Measurements from ENCODE around the gene UNC93B1. TPM values are rescaled to one million over a fixed set of nuclear protein-coding genes. Genes with fewer than 3 reads are reported as not detected.
"Not testable (repeated sequence)": the region's sequence is repeated elsewhere in the genome, so short reads cannot be mapped to it uniquely, and the experiment has no call there.

Gene UNC93B1
- polyA plus RNA-seq, 1 donor = 9.0 TPM

- not testable (repeated sequence) for DNase-seq
Measured at GRCh38 chr11:67993821-67994220, 10.1 kb downstream of the UNC93B1 start.

GRCh38 chr11:67991347-67992121 lies 12.4 kb downstream of the UNC93B1 start:
- DNase-seq = not testable (repeated sequence)

DNA sequence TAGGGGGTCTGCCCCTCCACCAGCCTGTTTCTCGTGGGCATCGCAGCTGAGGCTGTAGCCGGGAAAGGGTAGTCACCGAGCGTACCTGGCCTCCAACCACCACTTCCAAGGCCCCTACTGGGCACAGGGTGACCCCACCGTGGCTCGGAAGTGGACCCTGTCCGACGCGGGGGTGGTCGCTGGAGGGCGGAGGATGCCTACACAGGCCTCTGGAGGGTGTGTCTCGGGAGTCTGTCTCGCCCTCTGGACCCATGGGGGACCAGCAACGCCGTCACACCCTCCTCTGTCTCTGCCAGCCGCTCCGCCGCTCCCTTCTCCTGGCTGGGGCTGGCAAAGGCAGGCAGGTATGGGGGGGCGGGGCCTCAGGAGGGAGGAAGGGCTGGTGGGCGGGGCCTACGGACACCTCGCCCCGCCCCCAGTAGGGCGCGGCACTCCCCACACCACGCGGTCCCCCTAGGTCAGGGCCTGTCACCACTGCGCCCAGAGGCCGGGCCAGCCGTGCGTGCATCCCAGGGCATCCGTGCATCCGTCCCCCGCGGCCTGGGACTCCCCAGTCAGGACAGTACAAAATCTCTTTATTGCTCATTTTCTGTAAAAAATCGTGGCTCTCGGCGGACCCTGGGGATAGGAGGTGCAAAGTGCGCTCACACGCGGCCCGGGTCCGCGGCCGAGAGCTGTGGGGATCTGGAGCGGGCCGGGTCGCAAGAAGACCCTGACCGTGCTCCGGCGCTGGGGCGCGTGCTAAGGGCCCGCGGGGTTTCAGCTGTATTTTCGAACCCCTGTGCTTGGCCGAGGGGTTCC lies 13.2 kb downstream of the UNC93B1 start:
- not testable (repeated sequence) for DNase-seq

GRCh38 chr11:67985302-67985701 lies 18.6 kb downstream of the UNC93B1 start:
- DNase-seq = not testable (repeated sequence)

GRCh38 chr11:67983951-67984350 lies 19.9 kb downstream of the UNC93B1 start:
- DNase-seq = no peak

DNA sequence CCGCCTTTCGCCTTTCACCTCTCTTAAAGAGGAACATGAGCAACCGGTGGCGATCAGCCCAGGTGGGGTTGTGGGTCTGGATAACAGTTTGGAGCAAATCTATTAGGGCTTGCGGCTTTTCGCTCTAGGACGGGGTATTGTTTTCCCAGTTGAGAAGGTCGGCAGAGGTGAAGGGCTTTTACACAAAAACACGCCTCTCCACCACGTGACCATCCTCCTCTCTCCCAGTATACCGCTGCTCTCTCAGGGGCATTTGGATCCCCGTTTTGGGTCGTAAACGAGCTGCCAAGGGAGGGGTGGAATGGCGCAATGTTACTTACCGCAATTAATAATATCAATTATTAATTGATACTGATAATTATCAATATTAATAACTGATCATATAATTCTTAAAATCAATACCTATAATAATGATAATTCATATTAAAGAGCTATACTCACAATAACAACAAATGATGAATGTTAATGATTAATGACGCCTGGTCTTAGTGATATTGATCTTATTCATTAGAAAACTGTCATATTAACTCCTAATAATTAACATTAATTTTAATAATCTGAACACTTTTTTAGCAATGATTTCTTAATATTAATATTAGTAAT lies 21.5 kb downstream of the UNC93B1 start:
- not testable (repeated sequence) for DNase-seq

DNA sequence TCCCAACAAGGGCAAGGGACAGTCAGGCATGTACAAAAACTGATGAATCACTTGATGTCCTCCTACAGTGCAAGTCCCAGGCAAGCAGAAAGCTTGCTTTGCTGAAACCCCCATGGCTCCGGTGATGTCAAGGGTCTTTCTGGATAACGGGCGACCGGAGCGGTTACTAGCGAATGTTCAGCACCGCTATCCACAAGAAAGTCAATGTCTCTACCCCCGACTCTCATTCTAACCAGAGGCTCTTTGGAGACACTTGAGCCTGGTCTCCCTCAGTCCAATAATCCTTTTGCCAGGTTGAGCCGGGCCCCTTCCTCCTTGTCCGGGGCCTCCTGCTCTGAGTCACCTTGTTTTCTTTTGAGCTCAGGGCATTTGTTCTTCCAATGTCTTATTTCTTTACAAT lies 22.7 kb downstream of the UNC93B1 start:
- not testable (repeated sequence) for DNase-seq

DNA sequence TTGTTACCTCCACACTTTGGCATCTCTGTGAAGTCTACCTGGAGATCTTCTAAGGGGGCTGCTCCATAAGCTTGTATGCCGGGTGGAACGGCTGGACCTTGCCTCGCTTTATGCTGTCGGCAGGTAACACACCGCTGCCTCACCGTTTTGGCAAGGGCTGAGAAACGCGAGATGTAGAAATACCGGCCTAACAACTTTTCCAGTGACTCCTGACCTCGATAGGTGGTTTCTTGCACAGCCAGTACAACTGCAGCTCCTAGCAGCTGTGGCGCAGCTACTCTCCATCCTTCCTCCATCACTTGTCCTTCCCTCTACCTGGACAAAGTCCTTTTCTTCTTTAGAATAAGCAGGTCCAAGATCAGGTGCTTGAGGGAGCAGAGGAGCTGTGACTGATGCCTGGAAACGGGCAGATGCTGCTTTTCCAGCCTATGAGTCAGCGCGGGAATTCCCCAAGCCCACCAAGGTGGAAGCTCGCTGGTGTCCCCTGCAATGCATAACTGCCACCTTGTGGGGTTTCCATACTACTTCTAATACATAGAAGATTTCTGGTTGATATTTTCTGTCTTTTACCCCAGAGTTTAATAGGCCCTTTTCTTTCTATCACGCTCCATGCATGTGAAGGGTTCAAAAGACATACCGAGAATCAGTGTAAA lies 25.0 kb downstream of the UNC93B1 start:
- DNase-seq = peak; percentile 46

DNA sequence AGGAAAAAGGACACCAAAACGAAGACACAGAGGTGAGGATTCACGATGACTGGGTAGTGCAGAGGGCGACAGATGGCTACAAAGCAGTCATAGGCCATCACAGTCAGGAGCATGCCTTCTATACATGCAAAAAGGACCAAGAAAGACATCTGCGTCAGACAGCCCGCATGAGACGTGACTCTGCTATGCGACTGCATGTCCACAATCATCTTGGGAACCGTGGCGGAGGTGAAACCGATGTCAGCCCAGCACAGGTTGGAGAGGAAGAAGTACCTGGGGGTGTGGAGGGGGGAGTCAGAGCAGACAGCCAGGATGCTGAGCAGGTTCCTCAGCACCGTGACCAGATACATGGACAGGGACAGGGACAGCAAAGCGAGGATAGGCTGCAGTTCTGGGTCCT lies 29.2 kb downstream of the UNC93B1 start:
- not testable (repeated sequence) for DNase-seq

GRCh38 chr11:67965830-67966348 lies 38.0 kb downstream of the UNC93B1 start:
- DNase-seq = not testable (repeated sequence)

GRCh38 chr11:67964746-67965145 lies 39.2 kb downstream of the UNC93B1 start:
- not testable (repeated sequence) for DNase-seq

- DNase-seq = not testable (repeated sequence)
Measured at GRCh38 chr11:67963879-67964278, 40.0 kb downstream of the UNC93B1 start.

DNA sequence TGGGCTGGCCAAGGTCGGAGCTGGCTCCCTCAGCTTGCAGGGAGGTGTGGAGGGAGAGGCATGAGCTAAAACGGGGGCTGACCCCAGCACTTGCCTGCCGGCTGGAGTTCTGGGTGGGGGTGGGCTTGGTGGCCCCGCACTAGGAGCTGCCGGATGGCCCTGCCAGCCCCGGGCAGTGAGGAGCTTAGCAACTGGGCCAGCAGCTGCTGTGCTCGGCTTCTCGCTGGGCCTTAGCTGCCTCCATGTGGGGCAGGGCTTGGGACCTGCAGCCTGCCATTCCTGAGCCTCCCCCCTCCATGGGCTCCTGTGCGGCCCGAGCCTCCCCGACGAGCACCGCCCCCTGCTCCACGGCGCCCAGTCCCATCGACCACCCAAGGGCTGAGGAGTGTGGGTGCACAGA lies 40.7 kb downstream of the UNC93B1 start:
- DNase-seq = not testable (repeated sequence)

DNA sequence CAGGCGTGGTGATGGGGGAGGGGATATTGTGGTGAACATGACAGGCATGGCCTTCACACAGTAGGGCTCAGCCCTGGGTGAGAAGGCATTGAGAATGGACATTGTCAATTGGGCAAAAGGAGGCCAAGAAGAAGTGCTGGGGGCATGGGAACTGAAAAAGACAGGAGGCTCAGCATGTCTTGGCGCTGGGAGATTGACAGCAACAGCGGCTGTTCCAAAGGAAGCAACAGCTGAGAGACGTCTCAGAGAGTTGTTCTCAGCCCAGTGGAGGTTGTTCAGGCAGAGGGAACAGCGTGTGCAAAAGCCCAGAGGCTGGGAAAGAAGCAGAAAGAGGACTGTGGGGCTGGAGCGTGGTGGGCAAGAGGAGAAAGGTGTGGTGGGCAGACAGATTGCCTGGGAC lies 47.7 kb downstream of the UNC93B1 start:
- DNase-seq = not testable (repeated sequence)

DNA sequence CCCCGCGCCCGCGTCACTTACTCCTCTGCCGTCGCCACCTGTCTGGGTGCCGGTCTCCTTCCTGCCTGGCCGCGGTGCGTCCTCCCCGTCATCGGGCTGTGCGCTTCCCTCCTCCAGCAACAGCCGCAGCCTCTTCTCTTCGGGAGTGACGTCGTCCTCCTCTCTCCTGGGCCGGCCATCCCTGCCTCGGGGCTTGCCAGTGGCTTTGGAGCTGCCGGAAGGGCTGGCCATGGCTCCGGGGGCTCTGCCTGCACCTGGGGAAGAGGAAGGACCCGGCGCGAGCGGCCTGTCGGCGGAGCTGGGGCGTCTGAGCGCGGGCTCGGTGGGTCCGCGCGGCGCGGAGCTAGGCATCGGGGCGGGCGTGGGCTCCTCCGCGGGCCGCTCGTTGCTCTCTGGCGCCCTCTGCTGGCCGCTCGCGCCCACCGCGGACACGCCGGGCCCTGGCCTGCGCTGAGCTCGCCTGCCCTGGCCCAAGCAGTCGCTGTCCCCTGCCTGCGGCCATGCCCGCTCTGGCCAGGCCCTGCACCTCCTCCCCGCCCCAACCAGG lies 48.4 kb downstream of the UNC93B1 start:
- DNase-seq = peak; percentile 54

- DNase-seq = not testable (repeated sequence)
Measured at GRCh38 chr11:67954971-67955370, 48.9 kb downstream of the UNC93B1 start.

GRCh38 chr11:67954251-67954650 lies 49.6 kb downstream of the UNC93B1 start:
- DNase-seq = not testable (repeated sequence)

- DNase-seq = not testable (repeated sequence)
Measured at GRCh38 chr11:67950705-67951104, 53.2 kb downstream of the UNC93B1 start.

DNA sequence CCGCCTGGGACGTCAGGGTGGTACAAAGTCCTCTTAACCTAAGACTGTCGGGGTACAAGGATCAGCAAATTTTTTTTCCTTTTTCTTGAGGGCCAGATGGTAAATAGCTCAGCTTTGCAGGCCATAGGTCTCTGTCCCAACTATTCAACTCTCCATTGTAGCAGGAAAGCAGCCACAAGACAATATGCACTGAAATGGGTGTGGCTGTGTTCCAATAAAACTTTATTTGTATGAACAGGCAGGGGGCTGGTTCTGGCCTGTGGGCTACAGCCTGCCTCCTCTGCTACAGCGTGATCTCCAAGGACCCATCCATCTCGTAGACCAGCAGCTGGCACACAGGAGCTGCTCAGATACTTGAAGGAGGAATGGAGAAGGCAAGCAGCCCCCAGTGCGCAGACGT lies 56.1 kb downstream of the UNC93B1 start:
- not testable (repeated sequence) for DNase-seq

DNA sequence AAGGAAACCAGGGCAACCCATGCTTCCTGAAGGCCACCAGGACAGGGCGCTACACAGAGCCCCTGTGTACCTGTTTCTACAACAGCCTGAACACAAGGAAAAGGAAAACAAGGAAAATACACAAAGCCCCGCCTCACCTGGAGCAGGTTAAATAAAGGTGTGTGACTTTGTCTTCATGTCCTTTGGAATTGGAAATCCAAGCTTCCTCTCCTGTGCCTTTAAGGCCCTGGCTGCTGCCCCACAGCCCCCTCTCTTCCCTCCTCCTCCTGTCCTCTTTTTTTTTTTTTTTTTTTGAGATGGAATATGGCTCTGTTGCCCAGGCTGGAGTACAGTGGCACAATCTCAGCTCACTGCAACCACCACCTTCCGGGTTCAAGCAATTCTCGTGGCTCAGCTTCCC lies 57.5 kb downstream of the UNC93B1 start:
- DNase-seq = not testable (repeated sequence)

DNA sequence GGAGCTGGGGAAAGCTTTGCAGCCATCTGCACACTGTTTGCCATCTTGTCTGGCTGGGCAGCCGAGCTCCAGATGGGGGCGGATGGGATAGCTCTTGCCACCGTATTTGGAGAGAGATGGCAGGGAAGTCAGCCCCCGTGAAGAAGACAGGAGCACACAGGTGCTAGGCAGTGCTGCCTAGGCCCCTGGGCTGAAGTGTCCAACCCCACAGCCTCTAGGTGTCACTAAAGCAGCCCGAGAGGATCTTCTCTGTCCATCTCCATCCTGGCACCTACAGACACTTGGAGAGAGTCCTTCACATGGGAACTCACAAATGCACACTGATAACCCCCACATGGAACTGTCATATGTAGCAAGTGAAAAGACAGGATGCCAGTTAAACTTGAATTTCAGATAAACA lies 60.5 kb downstream of the UNC93B1 start:
- DNase-seq = not testable (repeated sequence)

All from left kidney (tissue), 2 donors.